ENCODE measurements around the gene CHMP3.

Gene CHMP3

GRCh38 chr2:86485103-86485502 is 78.1 kb downstream of the CHMP3 start:
- no peak overlapping the region for H3K27ac ChIP-seq
- no peak for TF ChIP-seq CTCF (conservative IDR thresholded peaks at IDR 0.05)

DNA sequence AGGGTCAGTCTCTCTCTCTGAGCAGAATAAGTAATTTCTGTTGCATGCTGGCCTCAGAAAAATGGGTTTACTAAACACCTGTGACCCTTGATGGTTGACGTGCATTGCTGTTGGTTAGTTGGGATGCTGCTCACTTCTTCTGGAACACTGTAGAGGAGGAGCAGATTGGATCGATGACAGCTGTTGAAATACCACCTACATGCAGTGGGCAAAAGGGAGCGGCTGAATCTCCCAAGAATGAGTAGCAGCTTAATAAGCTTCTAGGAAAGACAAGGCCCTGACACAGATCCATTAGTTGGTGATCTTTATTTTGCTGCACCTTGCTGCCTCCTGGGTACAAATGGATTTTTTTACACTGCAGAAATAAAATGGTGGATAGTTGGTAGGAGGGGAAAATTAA is 78.9 kb downstream of the CHMP3 start:
- TF ChIP-seq CTCF (conservative IDR thresholded peaks at IDR 0.05), result no peak
- no peak overlapping the region for H3K27ac ChIP-seq

- TF ChIP-seq CTCF (conservative IDR thresholded peaks at IDR 0.05), result no peak
- no peak overlapping the region for H3K27ac ChIP-seq
Measured at GRCh38 chr2:86482034-86482433, 81.2 kb downstream of the CHMP3 start.

DNA sequence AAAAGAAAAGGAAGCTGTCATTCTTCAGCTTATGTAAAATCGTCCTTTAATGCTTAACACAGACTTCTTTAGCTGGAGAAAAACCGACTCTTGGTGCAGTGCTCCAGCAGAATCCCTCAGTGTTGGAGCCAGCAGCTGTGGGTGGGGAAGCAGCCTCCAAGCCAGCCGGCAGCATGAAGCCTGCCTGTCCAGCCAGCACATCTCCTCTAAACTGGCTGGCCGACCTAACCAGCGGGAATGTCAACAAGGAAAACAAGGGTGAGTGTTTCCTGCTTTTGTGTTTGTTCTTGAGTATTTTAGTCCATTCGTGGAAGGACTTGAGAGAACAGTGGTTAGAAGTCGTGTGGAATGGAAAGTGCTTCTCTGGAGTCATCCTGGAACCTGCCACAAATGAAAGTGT is 83.1 kb downstream of the CHMP3 start:
- H3K27ac ChIP-seq, result peak overlapping the region; percentile 74
- no peak for TF ChIP-seq CTCF (conservative IDR thresholded peaks at IDR 0.05)

- no peak for TF ChIP-seq CTCF (conservative IDR thresholded peaks at IDR 0.05)
- no peak overlapping the region for H3K27ac ChIP-seq
Measured at GRCh38 chr2:86477349-86477748, 85.9 kb downstream of the CHMP3 start.

DNA sequence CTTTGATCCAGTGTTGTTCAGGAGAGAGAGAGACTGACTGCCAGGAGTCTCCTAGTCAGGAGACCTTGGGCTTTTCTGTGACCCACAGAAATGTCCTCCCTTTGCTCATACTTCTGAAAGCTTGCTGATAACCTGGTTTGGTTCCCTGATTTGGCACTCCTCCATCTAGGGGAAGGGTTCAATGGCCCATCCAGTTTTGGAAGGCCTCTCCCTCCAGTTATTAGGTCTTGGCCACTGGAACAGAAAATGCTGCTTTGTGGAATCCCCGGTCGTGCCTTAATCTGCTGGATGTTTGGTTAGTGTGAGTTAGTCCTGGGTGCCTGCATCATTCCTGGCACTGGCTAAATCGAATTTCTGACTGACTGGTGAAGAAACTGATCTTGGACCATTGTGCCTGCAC is 86.3 kb downstream of the CHMP3 start:
- TF ChIP-seq CTCF (conservative IDR thresholded peaks at IDR 0.05), result no peak
- no peak overlapping the region for H3K27ac ChIP-seq

DNA sequence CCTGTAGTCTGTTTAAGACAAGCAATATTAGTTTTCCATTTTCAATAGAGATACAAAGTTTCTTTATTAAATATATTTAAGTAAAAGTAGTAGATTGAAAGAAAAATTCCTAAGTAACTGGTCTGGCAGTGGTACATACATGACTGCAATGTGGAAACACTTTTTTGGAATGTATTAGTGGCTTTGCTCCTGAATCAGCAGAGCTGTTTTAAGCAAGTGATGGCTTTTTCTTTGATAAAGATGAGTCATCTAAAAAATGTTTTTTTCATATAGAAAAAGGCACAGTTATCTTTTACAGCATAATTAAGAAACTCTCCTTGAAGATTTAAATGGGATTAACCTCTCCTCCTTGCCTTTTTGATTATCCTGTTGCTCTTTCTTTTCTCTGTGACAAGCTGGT is 87.2 kb downstream of the CHMP3 start:
- TF ChIP-seq CTCF (conservative IDR thresholded peaks at IDR 0.05), result no peak

DNA sequence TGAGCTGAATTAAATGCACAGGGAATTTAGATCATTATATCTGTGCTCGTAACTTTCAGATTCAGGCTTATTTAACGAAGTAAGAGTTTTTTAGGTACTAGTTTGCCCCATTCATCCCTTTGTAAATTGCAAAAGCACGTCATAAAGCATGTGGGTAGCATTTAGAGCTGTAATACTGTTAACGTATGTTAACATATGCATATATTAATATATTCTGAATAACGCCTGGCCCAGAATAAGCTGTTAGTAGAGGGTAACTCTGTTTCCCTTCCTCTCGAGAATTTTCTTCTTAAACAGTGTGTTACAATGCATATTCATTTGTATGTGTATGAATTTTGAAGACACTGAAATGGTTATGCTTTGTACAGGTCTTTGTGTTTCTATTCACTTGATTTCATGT is 91.6 kb downstream of the CHMP3 start:
- no peak for TF ChIP-seq CTCF (conservative IDR thresholded peaks at IDR 0.05)
- no peak overlapping the region for H3K27ac ChIP-seq

More for the DNA sequence above, 87.2 kb downstream of the CHMP3 start:
- no peak overlapping the region for H3K27ac ChIP-seq
